A673 (cell line): ENCODE data around the gene WFDC10A. TPM values are rescaled to one million over a fixed set of nuclear protein-coding genes. Genes with fewer than 3 reads are reported as not detected.
"Not testable (repeated sequence)": the region's sequence is repeated elsewhere in the genome, so short reads cannot be mapped to it uniquely, and the experiment has no call there.

Experiments used
- Bru-seq: library from RNA; stranded (reverse); fragments of 400-500 nt; gene quantifications from one replicate; lab custom pipeline; 2021; lab: Mats Ljungman, UMichigan
- BruChase-seq, 2 experiments: library from RNA; stranded (reverse); fragments of 400-500 nt; gene quantifications; one replicate each; lab custom pipeline; 2021; lab: Mats Ljungman, UMichigan
- BruUV-seq: library from RNA; stranded (reverse); fragments of 400-500 nt; replicated peaks from 2 replicates; lab custom pipeline; 2021; lab: Mats Ljungman, UMichigan
- CTCF ChIA-PET: fragments of 300-600 bp; sonication (Branson Sonifier 250); formaldehyde crosslinking; loops from one replicate; lab custom pipeline; 2022; ENCODE audit warnings: antibody characterized with exemption; lab: Charles Lee
- POLR2A ChIA-PET: fragments of 300-600 bp; sonication (Branson Sonifier 250); formaldehyde crosslinking; loops from one replicate; lab custom pipeline; 2022; ENCODE audit warnings: antibody characterized with exemption; ENCODE audit not compliant: low non-redundant PET; lab: Charles Lee
- DNase-seq: peaks from one replicate; pipeline ENCODE4 v3.0.0-alpha.2; 2015; ENCODE audit warnings: low spot score
- H3K27ac ChIP-seq: fragments of 200-600 bp; sonication (generic); 2 replicates; pipeline ENCODE4 v1.5.1; 2016; ENCODE audit warnings: mixed run types, low read depth, mild to moderate bottlenecking, mixed read lengths, antibody characterized with exemption, low read length; ENCODE audit not compliant: poor library complexity, severe bottlenecking
- H3K27me3 ChIP-seq: fragments of 200-600 bp; sonication (generic); replicated peaks from 2 replicates; pipeline ENCODE4 v1.6.1; 2017; ENCODE audit warnings: mixed run types, low read depth, mild to moderate bottlenecking, mixed read lengths, antibody characterized with exemption, low read length; ENCODE audit not compliant: insufficient read depth, poor library complexity
- H3K36me3 ChIP-seq: fragments of 200-600 bp; sonication (generic); 2 replicates; pipeline ENCODE4 v1.6.1; 2016; ENCODE audit warnings: mixed run types, mild to moderate bottlenecking, mixed read lengths, antibody characterized with exemption, low read length; ENCODE audit not compliant: insufficient read depth, poor library complexity, severe bottlenecking
- H3K4me1 ChIP-seq: fragments of 200-600 bp; sonication (generic); 2 replicates; pipeline ENCODE4 v1.6.1; 2017; ENCODE audit warnings: mixed run types, mild to moderate bottlenecking, mixed read lengths, antibody characterized with exemption, low read length; ENCODE audit not compliant: insufficient read depth, poor library complexity, severe bottlenecking
- H3K4me3 ChIP-seq: fragments of 200-600 bp; sonication (generic); 2 replicates; pipeline ENCODE4 v1.5.1; 2016; ENCODE audit warnings: low read depth, mixed run types, mild to moderate bottlenecking, mixed read lengths, low read length; ENCODE audit not compliant: poor library complexity, severe bottlenecking
- H3K9me3 ChIP-seq: fragments of 200-600 bp; sonication (generic); 2 replicates; pipeline ENCODE4 v1.6.1; 2016; ENCODE audit warnings: mixed run types, low read depth, mild to moderate bottlenecking, mixed read lengths, antibody characterized with exemption, low read length; ENCODE audit not compliant: poor library complexity, severe bottlenecking
- EZH2 ChIP-seq: fragments of 200-600 bp; sonication (generic); IDR thresholded peaks from 2 replicates; pipeline ENCODE4 v1.6.1; 2017; ENCODE audit warnings: borderline replicate concordance, low read depth, mild to moderate bottlenecking, mixed read lengths, antibody characterized with exemption, low read length; ENCODE audit not compliant: poor library complexity, severe bottlenecking
- intact Hi-C: fragments of 100-400 bp; cut with micrococcal nuclease; formaldehyde crosslinking; loops from one replicate; pipeline ENCODE4 v1.10.0; 2022; ENCODE audit not compliant: unreplicated experiment
- long read RNA-seq: library from polyadenylated mRNA; stranded (forward); transcript quantifications from one replicate; pipeline ENCODE4 v2.0.0, GENCODE V29; 2022
- total RNA-seq: library from RNA; stranded (reverse); gene quantifications from 2 replicates; pipeline ENCODE4 v1.2.3, GENCODE V29; 2021
- TF ChIP-seq, protein P1 (sequence below): fragments of 300-800, 200-600 bp; sonication (generic); conservative IDR thresholded peaks from 2 replicates; pipeline ENCODE4 v1.5.1; 2017; ENCODE audit warnings: low read depth, mild to moderate bottlenecking, antibody characterized with exemption, low read length, moderate library complexity, mixed read lengths

Gene WFDC10A
- not detected in 2 replicates for total RNA-seq
- not detected for Bru-seq, nascent RNA
- not detected for BruChase-seq, experiment 1, labeled RNA remaining after a 2-hour chase
- not detected for BruChase-seq, experiment 2, labeled RNA remaining after a 6-hour chase
- long read RNA-seq, result 0 reads

DNA sequence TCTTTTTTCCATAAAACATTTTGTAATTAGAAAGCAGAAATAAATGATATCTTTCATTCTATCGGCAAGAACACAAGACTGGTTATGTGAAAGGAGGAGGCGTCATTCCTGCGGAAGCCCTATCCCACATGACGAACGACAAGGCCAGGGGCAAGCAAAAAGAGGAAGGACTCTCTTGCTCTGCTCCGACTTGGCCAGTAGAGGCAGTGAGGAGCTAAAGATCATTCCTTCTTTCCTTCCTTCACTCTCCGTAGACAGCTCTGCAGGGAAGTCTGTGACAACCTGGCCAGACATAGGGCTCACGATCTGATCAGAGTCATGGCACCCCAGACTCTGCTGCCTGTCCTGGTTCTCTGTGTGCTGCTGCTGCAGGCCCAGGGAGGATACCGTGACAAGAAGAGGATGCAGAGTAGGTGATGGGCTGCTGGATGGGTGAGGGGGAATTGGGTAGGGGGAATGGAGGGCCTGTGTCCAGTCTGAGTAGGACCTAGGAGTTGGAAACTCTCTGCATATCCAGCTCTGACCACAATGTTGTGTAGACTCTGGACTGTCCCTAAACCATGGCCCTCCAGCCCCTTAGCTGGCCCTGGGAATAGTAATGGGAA lies at the start of gene WFDC10A:
WFDC10A (plus strand) TSS at position 244 of the 605 bp plus-strand sequence; CDS start at position 319, 75 bp downstream.
- intact Hi-C loops, result no loop called here
- ChIA-PET CTCF (interaction anchor here (1.0 kb wide), 2 partner anchors 9 to 141 kb away, joined by 5 to 8 read pairs; no protein-coding TSS in a partner anchor), POLR2A (interaction anchor here (0.5 to 0.6 kb wide), 2 partner anchors 29 to 159 kb away, joined by 3 read pairs; no protein-coding TSS in a partner anchor)
- no peak within 1 kb of the TSS for H3K4me3 ChIP-seq
- H3K9me3 ChIP-seq, result no peaks in the 10 kb centered on the region
- H3K27me3 ChIP-seq, result peaks cover 9% of the 10 kb centered on the region
- no peaks in the 10 kb centered on the region for H3K4me1 ChIP-seq
- no peaks in the 10 kb centered on the region for H3K36me3 ChIP-seq
- peak; percentile 67 for DNase-seq
- TF ChIP-seq EZH2, result no peak
- TF ChIP-seq, protein P1, sequence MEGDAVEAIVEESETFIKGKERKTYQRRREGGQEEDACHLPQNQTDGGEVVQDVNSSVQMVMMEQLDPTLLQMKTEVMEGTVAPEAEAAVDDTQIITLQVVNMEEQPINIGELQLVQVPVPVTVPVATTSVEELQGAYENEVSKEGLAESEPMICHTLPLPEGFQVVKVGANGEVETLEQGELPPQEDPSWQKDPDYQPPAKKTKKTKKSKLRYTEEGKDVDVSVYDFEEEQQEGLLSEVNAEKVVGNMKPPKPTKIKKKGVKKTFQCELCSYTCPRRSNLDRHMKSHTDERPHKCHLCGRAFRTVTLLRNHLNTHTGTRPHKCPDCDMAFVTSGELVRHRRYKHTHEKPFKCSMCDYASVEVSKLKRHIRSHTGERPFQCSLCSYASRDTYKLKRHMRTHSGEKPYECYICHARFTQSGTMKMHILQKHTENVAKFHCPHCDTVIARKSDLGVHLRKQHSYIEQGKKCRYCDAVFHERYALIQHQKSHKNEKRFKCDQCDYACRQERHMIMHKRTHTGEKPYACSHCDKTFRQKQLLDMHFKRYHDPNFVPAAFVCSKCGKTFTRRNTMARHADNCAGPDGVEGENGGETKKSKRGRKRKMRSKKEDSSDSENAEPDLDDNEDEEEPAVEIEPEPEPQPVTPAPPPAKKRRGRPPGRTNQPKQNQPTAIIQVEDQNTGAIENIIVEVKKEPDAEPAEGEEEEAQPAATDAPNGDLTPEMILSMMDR, result peak; percentile 73
- H3K27ac ChIP-seq, result no peak within 1 kb of the TSS
- no TSS peak for BruUV-seq

DNA sequence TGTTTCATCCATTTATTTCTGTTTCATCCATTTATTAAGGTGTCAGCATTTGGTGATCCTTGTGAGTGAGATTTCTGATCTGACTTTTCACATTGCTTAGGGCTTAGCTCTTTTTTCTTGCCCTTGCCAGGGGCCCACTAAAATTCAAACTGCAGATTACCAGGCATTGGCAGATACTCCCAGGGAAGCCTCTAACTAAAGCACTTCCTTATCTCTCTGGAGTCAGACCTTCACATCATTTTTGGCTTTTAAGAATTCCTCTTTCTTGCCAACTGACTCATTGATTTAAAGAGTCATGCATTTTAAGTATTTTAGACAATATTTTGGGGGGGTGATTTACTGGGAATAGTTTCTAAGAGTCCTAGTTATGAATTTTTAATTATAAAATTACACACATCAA lies 47.8 kb upstream of the WFDC10A start:
- Histone ChIP-seq H3K27me3 (peaks cover 22% of the 10 kb centered on the region), H3K4me1 (no peaks in the 10 kb centered on the region), H3K4me3 (no peak overlapping the region), H3K9me3 (no peaks in the 10 kb centered on the region), H3K36me3 (no peaks in the 10 kb centered on the region), H3K27ac (no peak overlapping the region)
- POLR2A ChIA-PET, result no interaction called here
- intact Hi-C loops, result no loop called here
- TF ChIP-seq EZH2, result no peak
- TF ChIP-seq, protein P1, result no peak
- no peak for DNase-seq
- BruUV-seq, result no TSS peak
- CTCF ChIA-PET, result no interaction called here

DNA sequence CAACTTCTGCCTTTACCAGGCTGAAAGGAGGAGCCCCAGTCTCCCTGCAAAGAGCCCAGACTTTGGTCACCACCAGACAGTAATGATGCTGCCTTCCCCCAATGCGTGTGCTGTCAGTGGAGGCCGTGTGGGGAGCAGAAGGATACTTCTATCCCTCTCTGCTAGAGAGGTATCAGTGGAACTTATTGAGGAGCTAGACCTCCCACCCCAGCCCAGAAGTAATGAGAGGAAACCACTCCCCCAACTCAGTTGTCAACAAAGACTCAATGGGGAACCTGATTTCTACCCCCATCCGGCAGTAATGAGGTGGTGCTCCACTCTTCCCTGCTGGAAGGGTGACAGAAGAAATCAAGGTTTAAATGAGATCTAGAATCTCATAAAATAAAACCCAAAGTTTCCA lies 46.0 kb upstream of the WFDC10A start:
- no peak for DNase-seq
- Histone ChIP-seq H3K36me3 (no peaks in the 10 kb centered on the region), H3K4me3 (no peak overlapping the region), H3K9me3 (no peaks in the 10 kb centered on the region), H3K27ac (no peak overlapping the region), H3K27me3 (peaks cover 22% of the 10 kb centered on the region), H3K4me1 (no peaks in the 10 kb centered on the region)
- CTCF ChIA-PET, result no interaction called here
- no TSS peak for BruUV-seq
- POLR2A ChIA-PET, result no interaction called here
- no peak for TF ChIP-seq EZH2
- TF ChIP-seq, protein P1, result no peak
- intact Hi-C loops, result no loop called here

DNA sequence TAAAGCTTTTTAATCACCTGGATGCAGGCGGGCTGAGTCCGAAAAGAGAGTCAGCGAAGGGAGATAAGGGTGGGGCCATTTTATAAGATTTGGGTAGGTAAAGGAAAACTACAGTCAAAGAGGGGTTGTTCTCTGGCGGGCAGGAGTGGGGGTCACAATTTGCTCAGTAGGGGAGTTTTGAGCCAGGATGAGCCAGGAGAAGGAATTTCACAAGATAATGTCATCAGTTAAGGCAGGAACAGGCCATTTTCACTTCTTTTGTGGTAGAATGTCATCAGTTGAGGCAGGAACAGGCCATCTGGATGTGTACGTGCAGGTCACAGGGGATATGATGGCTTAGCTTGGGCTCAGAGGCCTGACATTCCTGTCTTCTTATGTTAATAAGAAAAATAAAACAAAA lies 45.2 kb upstream of the WFDC10A start:
- POLR2A ChIA-PET, intact Hi-C loops, BruUV-seq, H3K27ac ChIP-seq, DNase-seq, H3K36me3 ChIP-seq, H3K4me3 ChIP-seq, H3K4me1 ChIP-seq, CTCF ChIA-PET, H3K9me3 ChIP-seq: not testable (repeated sequence)
- peaks cover 26% of the 10 kb centered on the region for H3K27me3 ChIP-seq

DNA sequence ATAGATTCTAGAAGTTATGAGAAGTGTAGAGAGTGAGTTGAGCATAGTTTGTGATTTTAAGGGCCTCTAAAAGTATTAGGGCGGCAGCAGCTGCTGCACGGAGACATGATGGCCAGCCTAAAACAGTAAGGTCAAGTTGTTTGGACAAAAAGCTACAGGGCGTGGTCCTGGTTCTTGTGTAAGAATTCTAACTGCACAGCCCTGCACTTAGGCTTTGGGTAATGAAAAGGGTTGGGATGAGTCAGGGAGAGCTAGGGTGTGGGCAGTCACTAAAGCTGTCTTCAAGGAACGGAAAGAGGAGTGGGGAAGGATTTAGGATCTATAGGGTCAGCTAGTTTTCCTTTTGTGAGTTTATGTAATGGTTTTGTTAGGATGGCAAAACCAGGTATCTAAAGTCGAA lies 43.6 kb upstream of the WFDC10A start:
- H3K27ac ChIP-seq, intact Hi-C loops, H3K36me3 ChIP-seq, DNase-seq, H3K9me3 ChIP-seq, H3K4me1 ChIP-seq, BruUV-seq, H3K4me3 ChIP-seq, CTCF ChIA-PET, POLR2A ChIA-PET: not testable (repeated sequence)
- H3K27me3 ChIP-seq, result peaks cover 21% of the 10 kb centered on the region
